GM12874 (cell line): ENCODE measurements around the gene PDE10A.

Experiments
- CTCF ChIP-seq: IDR thresholded peaks from 2 replicates; pipeline ENCODE4 v1.5.1; 2011; ENCODE audit warnings: low read depth, mild to moderate bottlenecking, control low read depth, low read length, moderate library complexity; ENCODE audit not compliant: insufficient read depth

Gene PDE10A

GRCh38 chr6:165597821-165598220, 65.2 kb downstream of the PDE10A start:
- no peak for TF ChIP-seq CTCF

DNA sequence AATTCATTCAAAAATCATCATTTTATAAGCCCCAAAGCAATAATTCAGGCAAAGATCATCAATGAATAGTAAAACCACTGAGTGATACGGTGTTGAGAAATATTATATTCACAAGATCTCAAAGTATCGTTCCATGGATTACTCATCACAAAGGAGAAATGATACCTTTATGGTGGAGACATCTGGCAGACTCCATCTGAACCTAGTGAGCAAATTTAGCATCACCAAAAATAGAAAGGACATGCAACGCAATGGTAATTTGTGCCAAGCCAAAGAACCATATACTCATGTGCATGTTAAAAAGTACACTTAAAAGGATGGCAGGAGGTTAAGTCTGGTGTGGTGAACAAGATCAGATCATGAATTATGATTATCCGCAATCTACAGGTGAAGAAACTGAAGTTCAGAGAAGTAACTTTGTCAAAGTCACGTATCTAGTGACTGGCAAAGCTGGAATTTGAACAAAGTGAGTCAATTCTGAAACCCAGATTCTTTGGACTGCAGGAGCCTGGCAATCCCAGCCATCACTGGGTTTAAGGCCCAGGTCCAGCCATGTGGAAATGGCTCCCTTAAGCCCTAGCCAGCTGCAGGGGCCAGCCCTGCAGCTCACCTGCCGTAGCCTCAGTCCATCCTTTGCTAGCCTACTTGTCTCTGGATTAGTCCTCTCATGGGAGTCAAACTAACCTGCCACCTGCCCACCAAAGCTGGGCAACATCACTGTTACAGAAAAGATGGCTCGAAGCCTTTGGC, 68.3 kb downstream of the PDE10A start:
- TF ChIP-seq CTCF, result no peak

GRCh38 chr6:165588515-165588914, 74.5 kb downstream of the PDE10A start:
- TF ChIP-seq CTCF, result no peak

- TF ChIP-seq CTCF, result no peak
Observed at GRCh38 chr6:165587206-165587605, 75.8 kb downstream of the PDE10A start.

GRCh38 chr6:165586706-165587105, 76.3 kb downstream of the PDE10A start:
- TF ChIP-seq CTCF, result no peak

DNA sequence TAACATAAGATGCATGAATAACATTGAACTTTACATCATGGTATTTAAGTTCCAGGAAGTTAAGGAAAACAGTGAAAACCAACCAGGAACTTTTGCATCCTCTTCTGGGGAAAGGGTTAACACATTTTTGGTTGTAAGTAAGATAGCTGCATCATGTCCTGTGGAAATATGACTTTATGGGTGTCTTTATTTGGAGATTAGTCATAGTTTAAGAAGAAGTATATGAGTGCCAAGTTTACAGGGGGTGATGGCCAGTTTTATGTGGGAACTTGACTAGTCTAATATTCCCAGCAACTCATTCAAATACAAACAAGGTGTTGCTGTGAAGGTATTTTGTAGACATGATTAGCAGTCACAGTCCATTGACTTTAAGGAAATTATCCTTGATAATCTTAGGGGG, 78.0 kb downstream of the PDE10A start:
- TF ChIP-seq CTCF, result no peak

- no peak for TF ChIP-seq CTCF
Observed at GRCh38 chr6:165584541-165584940, 78.5 kb downstream of the PDE10A start.
